HG02884 (cell line): ENCODE results near the gene JPH3.

Source experiments
- ATAC-seq: cut with Tn5 transposase; IDR thresholded peaks from one replicate; pipeline ENCODE4 v1.9.1; 2021; ENCODE audit warnings: mild to moderate bottlenecking, moderate library complexity; ENCODE audit not compliant: unreplicated experiment

Gene JPH3

GRCh38 chr16:87692756-87693155, 90.4 kb downstream of the JPH3 start:
- ATAC-seq: no peak

GRCh38 chr16:87693827-87694226, 91.5 kb downstream of the JPH3 start:
- no peak for ATAC-seq

GRCh38 chr16:87694441-87695125, 92.3 kb downstream of the JPH3 start:
- ATAC-seq: no peak

- no peak for ATAC-seq
Measured at GRCh38 chr16:87695534-87695933, 93.2 kb downstream of the JPH3 start.

GRCh38 chr16:87696726-87697125, 94.4 kb downstream of the JPH3 start:
- ATAC-seq: no peak

GRCh38 chr16:87697256-87697655, 94.9 kb downstream of the JPH3 start:
- no peak for ATAC-seq

- no peak for ATAC-seq
Measured at GRCh38 chr16:87697792-87698191, 95.5 kb downstream of the JPH3 start.

- ATAC-seq: no peak
Measured at GRCh38 chr16:87698241-87698640, 95.9 kb downstream of the JPH3 start.

- ATAC-seq: no peak
Measured at GRCh38 chr16:87698676-87699199, 96.4 kb downstream of the JPH3 start.

- no peak for ATAC-seq
Measured at GRCh38 chr16:87700406-87701077, 98.2 kb downstream of the JPH3 start.

- ATAC-seq: no peak
Measured at GRCh38 chr16:87701078-87701460, 98.8 kb downstream of the JPH3 start.

- ATAC-seq: no peak
Measured at GRCh38 chr16:87701505-87701921, 99.2 kb downstream of the JPH3 start.

GRCh38 chr16:87702325-87702811, 100.1 kb downstream of the JPH3 start:
- ATAC-seq: peak; percentile 51

GRCh38 chr16:87703071-87703470, 100.8 kb downstream of the JPH3 start:
- no peak for ATAC-seq

- no peak for ATAC-seq
Measured at GRCh38 chr16:87703835-87704375, 101.6 kb downstream of the JPH3 start.

- ATAC-seq: no peak
Measured at GRCh38 chr16:87704754-87705353, 102.5 kb downstream of the JPH3 start.

GRCh38 chr16:87705771-87706277, 103.5 kb downstream of the JPH3 start:
- no peak for ATAC-seq

- no peak for ATAC-seq
Measured at GRCh38 chr16:87706278-87707000, 104.1 kb downstream of the JPH3 start.

- no peak for ATAC-seq
Measured at GRCh38 chr16:87707097-87707496, 104.8 kb downstream of the JPH3 start.

- no peak for ATAC-seq
Measured at GRCh38 chr16:87707714-87708580, 105.6 kb downstream of the JPH3 start.
